Transverse colon (tissue), 4 donors: Measurements from ENCODE around the gene NEURL1. TPM values are rescaled to one million over a fixed set of nuclear protein-coding genes. Genes with fewer than 3 reads are reported as not detected.
A peak's percentile ranks its signal among the peaks of the same experiment; 100 is the strongest.

Source experiments
- DNase-seq: peaks from one replicate; pipeline ENCODE4 v3.0.0-alpha.2; 2019
- H3K27ac ChIP-seq, 4 donors: fragments of 200-600 bp; sonication (generic); 2 replicates each; pipeline ENCODE4 v1.5.1; 2016 to 2018; ENCODE audit warnings: inconsistent platforms in 4 of 4
- H3K27me3 ChIP-seq: fragments of 200-600 bp; sonication (generic); 2 replicates; pipeline ENCODE4 v1.5.1; 2017; ENCODE audit warnings: inconsistent platforms
- H3K36me3 ChIP-seq, 4 donors: fragments of 200-600 bp; sonication (generic); 2 replicates each; pipeline ENCODE4 v1.5.1; 2017 to 2019; ENCODE audit warnings: inconsistent platforms in 4 of 4
- H3K4me1 ChIP-seq, 4 donors: fragments of 200-600 bp; sonication (generic); 2 replicates each; pipeline ENCODE4 v1.5.1; 2017 to 2020; ENCODE audit warnings: inconsistent platforms in 4 of 4
- H3K4me3 ChIP-seq, 4 donors: fragments of 200-600 bp; sonication (generic); 1 replicate in 1 of 4; 2 replicates in 3 of 4; pipeline versions ENCODE4 v1.5.1 to v1.6.1; 2017 to 2019; ENCODE audit warnings: inconsistent platforms in 4 of 4
- H3K9me3 ChIP-seq, 2 donors: fragments of 200-600 bp; sonication (generic); 2 replicates each; pipeline ENCODE4 v1.5.1; 2017 to 2019; ENCODE audit warnings: inconsistent platforms in 2 of 2
- EP300 ChIP-seq: sonication (generic); formaldehyde crosslinking; IDR thresholded peaks from one replicate; pipeline ENCODE4 v1.6.1; 2017; ENCODE audit warnings: antibody characterized with exemption, low read depth
- POLR2A ChIP-seq: fragments of 450-650 bp; IDR thresholded peaks from one replicate; pipeline ENCODE4 v1.6.1; 2016; ENCODE audit warnings: antibody characterized with exemption, mild to moderate bottlenecking, moderate library complexity
- POLR2AphosphoS5 ChIP-seq, 3 donors: sonication (generic); formaldehyde crosslinking; IDR thresholded peaks; one replicate each; pipeline ENCODE4 v1.6.1; 2016; ENCODE audit warnings: antibody characterized with exemption in 3 of 3
- WGBS, 2 donors: methylation state at CpG; one replicate each; pipeline ENCODE4 v1.1.5; 2018; ENCODE audit warnings: low coverage in 1 of 2; 5-methylcytosine and 5-hydroxymethylcytosine counted together
- in situ Hi-C, 4 donors: fragments of 200-750 bp; cut with MboI; loops; one replicate each; pipeline versions ENCODE4 v1.15.0 to v1.15.1; 2017; ENCODE audit warnings: low sequenced_read_pairs in 3 of 4, low pct_ligation_motif_present in 1 of 4, low pct_unique_long_range_greater_than_20kb in 1 of 4
- intact Hi-C: fragments of 100-400 bp; cut with DNase I; formaldehyde crosslinking; loops from one replicate; pipeline ENCODE4 v1.15.1; 2023; ENCODE audit warnings: low total_unique reads
- total RNA-seq, 4 donors: library from RNA; depleted of rRNA; stranded (reverse); fragments of >200 nt; gene quantifications; one replicate each; pipeline ENCODE4 v1.1.0, GENCODE V29; 2016
- TF ChIP-seq, protein P1 (sequence below), 5 experiments: fragments of 200-600 bp in 3 of 5; fragments of 450-650 bp in 2 of 5; sonication (generic) in 3 of 5; IDR thresholded peaks; 1 replicate in 2 of 5; 2 replicates in 3 of 5; pipeline ENCODE4 v1.5.1; 2016 to 2017; ENCODE audit warnings: antibody characterized with exemption in 5 of 5, inconsistent platforms in 3 of 5, mild to moderate bottlenecking in 2 of 5, moderate library complexity in 1 of 5

The NEURL1 gene
- total RNA-seq, 4 donors from 2014 or later, result 36.7 to 177 (median 55.8) TPM

DNA sequence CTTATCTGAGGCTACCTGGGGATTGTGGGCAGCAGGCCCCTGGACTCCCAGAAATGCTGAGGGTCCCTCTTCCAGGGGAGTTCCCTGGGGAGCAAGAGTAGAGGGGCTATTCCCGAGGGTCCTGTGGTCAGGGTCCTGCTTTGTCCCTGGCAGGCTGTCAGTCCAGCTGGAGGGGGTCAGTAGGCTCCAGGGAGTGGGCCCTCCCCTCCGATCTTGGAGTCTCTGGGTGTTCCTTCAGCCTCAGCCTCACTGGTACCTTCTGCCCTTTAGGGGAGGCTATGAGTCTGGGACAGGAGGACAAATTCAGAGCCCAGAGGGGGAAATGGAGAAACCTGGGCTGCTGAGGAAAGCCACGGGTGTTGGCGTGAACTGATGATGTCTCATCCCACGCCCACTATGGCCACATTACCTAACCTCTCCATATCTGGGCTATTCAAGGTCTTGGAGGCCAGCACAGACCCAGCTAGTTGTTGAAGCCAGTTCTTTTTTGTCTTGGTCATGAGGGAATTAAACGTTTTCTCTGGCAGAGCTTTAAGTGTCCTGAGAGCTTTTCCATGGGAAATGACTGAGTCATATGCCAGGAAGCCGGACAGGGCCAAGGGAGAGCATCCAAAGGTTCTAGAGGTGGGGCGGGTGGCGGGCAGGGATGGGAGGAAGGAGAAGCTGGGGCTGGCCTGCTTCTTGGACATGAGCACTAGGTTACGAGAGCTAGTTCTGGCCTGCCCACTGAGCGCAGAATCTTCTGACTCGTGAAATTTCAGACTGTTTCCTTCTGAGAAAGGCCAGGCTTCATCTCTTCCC, 47.5 kb upstream of the NEURL1 start:
- in situ Hi-C loops, result no loop called here

DNA sequence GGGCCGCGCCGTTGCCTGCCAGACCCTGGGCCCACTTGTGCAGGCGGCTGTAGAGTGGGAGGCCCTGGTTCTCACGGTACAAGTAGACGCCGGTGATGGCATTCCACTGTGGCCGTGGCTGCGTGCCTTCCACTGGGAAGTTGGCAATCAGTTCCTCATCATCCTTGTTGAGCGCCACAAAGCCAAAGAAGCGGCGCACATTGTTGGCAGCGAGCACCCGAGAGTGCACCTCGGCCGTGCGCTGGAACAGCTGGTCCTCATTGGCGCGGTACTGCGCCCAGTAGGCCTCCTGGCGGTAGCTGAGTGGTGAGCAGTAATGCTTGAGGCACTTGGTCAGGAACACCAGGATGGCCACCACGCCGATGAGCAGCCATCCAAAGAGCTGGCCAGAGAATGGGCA, 46.3 kb upstream of the NEURL1 start:
- 96% methylated on average over 23 of the region's 23 CpGs; no CpG with 5 or more reads in 1 of the 2 donors for whole genome bisulfite sequencing, 2 donors
- Histone ChIP-seq H3K4me3 (no peak overlapping the region), H3K27me3 (peaks cover 5% of the 10 kb centered on the region), H3K36me3 (peaks cover 0 to 31% (median 0%) of the 10 kb centered on the region in 4 donors), H3K4me1 (peaks cover 8 to 48% (median 12%) of the 10 kb centered on the region in 4 donors), H3K27ac (peak overlapping the region in 3 of 4 donors; percentile 71 to 86 (median 85)), H3K9me3 (no peaks in the 10 kb centered on the region)
- DNase-seq, result no peak
- in situ Hi-C loops (no loop called here), intact Hi-C loops (no loop called here)
- TF ChIP-seq, protein P1, sequence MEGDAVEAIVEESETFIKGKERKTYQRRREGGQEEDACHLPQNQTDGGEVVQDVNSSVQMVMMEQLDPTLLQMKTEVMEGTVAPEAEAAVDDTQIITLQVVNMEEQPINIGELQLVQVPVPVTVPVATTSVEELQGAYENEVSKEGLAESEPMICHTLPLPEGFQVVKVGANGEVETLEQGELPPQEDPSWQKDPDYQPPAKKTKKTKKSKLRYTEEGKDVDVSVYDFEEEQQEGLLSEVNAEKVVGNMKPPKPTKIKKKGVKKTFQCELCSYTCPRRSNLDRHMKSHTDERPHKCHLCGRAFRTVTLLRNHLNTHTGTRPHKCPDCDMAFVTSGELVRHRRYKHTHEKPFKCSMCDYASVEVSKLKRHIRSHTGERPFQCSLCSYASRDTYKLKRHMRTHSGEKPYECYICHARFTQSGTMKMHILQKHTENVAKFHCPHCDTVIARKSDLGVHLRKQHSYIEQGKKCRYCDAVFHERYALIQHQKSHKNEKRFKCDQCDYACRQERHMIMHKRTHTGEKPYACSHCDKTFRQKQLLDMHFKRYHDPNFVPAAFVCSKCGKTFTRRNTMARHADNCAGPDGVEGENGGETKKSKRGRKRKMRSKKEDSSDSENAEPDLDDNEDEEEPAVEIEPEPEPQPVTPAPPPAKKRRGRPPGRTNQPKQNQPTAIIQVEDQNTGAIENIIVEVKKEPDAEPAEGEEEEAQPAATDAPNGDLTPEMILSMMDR (IDR thresholded peaks at IDR 0.05), result no peak
- TF ChIP-seq POLR2A (no peak), POLR2AphosphoS5 (IDR thresholded peaks at IDR 0.05) (no peak), EP300 (no peak)

More for the DNA sequence above, 47.5 kb upstream of the NEURL1 start:
- no peaks in the 10 kb centered on the region for H3K27me3 ChIP-seq
- peak overlapping the region; percentile 60 to 86 (median 78) for H3K27ac ChIP-seq
- peaks cover 0 to 35% (median 0%) of the 10 kb centered on the region in 4 donors for H3K36me3 ChIP-seq
- peak; percentile 31 for DNase-seq
- no peaks in the 10 kb centered on the region for H3K9me3 ChIP-seq
- H3K4me1 ChIP-seq, result peaks cover 8 to 44% (median 12%) of the 10 kb centered on the region in 4 donors
- TF ChIP-seq POLR2A (no peak), POLR2AphosphoS5 (IDR thresholded peaks at IDR 0.05) (peak in 1 of 3 donors; percentile 54)
- H3K4me3 ChIP-seq, result no peak overlapping the region
- WGBS, 2 donors, result 71 to 80% methylated on average over 2 to 12 of the region's 12 CpGs
- intact Hi-C loops, result no loop called here

DNA sequence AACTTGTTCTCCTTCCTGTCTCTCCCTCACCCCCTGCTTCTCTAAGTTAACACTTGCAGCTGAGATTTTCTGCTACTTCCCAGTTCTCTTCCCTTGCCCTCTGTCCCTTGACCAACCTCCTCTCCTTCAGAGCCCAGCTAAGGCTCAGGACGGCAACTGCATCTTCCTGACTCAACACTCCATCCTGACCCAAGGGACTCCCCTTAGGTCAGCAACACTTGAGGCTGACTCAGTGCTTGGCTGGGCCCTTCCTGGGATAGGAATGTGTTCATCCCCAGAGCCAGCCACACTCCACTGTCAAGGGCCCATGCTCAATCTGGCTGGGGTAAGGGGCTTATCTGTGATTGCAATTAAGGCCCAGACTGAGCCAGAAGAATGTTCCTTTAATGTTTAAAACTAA, 44.8 kb upstream of the NEURL1 start:
- intact Hi-C loops (no loop called here), in situ Hi-C loops (no loop called here)
- H3K4me1 ChIP-seq, result peaks cover 8 to 56% (median 14%) of the 10 kb centered on the region in 4 donors
- DNase-seq, result peak; percentile 38
- TF ChIP-seq POLR2AphosphoS5 (IDR thresholded peaks at IDR 0.05) (peak in 1 of 3 donors; percentile 34), EP300 (no peak)
- H3K9me3 ChIP-seq, result no peaks in the 10 kb centered on the region
- WGBS, 2 donors, result 50% methylated on average over 1 of the region's 1 CpG; no CpG with 5 or more reads in 1 of the 2 donors
- H3K36me3 ChIP-seq, result peaks cover 0 to 18% (median 0%) of the 10 kb centered on the region in 4 donors
- H3K27ac ChIP-seq, result peak overlapping the region; percentile 40 to 93 (median 86)
- H3K4me3 ChIP-seq, result peak overlapping the region in 1 of 4 donors; percentile 6
- peaks cover 5% of the 10 kb centered on the region for H3K27me3 ChIP-seq

DNA sequence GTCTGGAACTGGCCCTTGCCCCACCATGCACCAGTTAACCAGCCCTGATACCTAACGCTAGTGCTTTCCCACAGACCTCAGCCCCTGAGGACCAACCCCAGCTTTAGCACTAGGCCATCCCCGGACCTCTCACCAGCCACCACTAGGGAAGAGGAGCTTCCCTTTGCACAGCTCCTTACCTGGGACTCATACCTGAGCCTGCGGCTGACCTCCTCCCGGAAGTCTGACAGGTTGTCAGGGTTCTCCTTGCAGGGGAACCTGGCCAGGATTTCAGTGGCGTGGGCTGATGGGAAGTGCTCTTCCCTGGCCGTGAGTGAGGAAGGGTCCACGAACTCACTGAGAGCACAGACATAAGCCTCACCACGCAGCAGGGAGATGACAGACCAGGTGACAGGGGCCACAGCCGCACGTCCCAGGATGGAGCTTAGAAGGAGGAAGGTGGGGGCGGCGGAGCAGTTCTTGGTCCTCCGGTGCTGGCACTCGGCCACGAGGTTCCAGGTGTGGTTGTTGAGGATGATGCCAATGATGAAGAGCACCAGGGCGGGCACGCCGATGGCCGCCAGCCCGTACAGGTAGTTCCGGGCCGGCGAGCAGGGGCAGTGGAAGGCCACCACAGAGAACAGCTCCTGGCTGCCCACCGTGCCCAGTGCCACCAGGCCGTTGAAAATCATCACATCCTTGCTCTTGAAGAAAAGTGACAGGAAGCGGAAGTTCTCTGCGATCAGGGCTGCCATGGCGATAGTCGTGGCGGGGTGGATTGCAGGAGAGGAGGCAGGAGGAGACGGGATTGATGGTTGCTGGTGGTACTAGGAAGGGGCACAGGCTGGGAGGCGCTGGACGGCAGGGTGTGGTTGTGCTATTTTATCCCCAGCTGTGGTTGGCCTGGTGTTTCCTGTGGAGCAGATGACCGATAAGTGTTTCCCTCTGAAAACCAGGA, 44.0 kb upstream of the NEURL1 start:
- Histone ChIP-seq H3K27me3 (peaks cover 5% of the 10 kb centered on the region), H3K4me3 (peak overlapping the region in 1 of 4 donors; percentile 67), H3K36me3 (peaks cover 0 to 12% (median 0%) of the 10 kb centered on the region in 4 donors), H3K9me3 (no peaks in the 10 kb centered on the region), H3K27ac (peak overlapping the region; percentile 34 to 93 (median 86)), H3K4me1 (peaks cover 8 to 56% (median 14%) of the 10 kb centered on the region in 4 donors)
- DNase-seq, result no peak
- in situ Hi-C loops (no loop called here), intact Hi-C loops (no loop called here)
- TF ChIP-seq, protein P1 (IDR thresholded peaks at IDR 0.05), result no peak
- TF ChIP-seq EP300 (no peak), POLR2AphosphoS5 (IDR thresholded peaks at IDR 0.05) (no peak), POLR2A (no peak)
- 75 to 83% methylated on average over 3 to 34 of the region's 34 CpGs for WGBS, 2 donors
